ENCODE results near the gene CKAP2L.

CKAP2L gene

GRCh38 chr2:112699984-112700667, 64.3 kb downstream of the CKAP2L start:
- DNase-seq (ENCODE audit: low read depth) = no peak
- no peak overlapping the region for H3K4me3 ChIP-seq (ENCODE audit: control insufficient read depth, low read depth, low read length)
- TF ChIP-seq CTCF (IDR thresholded peaks at IDR 0.05; ENCODE audit: control insufficient read depth, insufficient read depth, low read depth, low read length, missing control alignments) = no peak

GRCh38 chr2:112698834-112699515, 65.4 kb downstream of the CKAP2L start:
- DNase-seq (ENCODE audit: low read depth) = no peak
- H3K4me3 ChIP-seq (ENCODE audit: control insufficient read depth, low read depth, low read length) = no peak overlapping the region
- no peak for TF ChIP-seq CTCF (IDR thresholded peaks at IDR 0.05; ENCODE audit: control insufficient read depth, insufficient read depth, low read depth, low read length, missing control alignments)

GRCh38 chr2:112694182-112694581, 70.2 kb downstream of the CKAP2L start:
- no peak overlapping the region for H3K4me3 ChIP-seq (ENCODE audit: control insufficient read depth, low read depth, low read length)
- no peak for DNase-seq (ENCODE audit: low read depth)
- TF ChIP-seq CTCF (IDR thresholded peaks at IDR 0.05; ENCODE audit: control insufficient read depth, insufficient read depth, low read depth, low read length, missing control alignments) = no peak

GRCh38 chr2:112693596-112693995, 70.8 kb downstream of the CKAP2L start:
- no peak for TF ChIP-seq CTCF (IDR thresholded peaks at IDR 0.05; ENCODE audit: control insufficient read depth, insufficient read depth, low read depth, low read length, missing control alignments)
- DNase-seq (ENCODE audit: low read depth) = no peak
- no peak overlapping the region for H3K4me3 ChIP-seq (ENCODE audit: control insufficient read depth, low read depth, low read length)

- H3K4me3 ChIP-seq (ENCODE audit: control insufficient read depth, low read depth, low read length) = no peak overlapping the region
- TF ChIP-seq CTCF (IDR thresholded peaks at IDR 0.05; ENCODE audit: control insufficient read depth, insufficient read depth, low read depth, low read length, missing control alignments) = no peak
- DNase-seq (ENCODE audit: low read depth) = no peak
Measured at GRCh38 chr2:112692918-112693317, 71.5 kb downstream of the CKAP2L start.

- TF ChIP-seq CTCF (IDR thresholded peaks at IDR 0.05; ENCODE audit: control insufficient read depth, insufficient read depth, low read depth, low read length, missing control alignments) = no peak
- peak; percentile 75 for DNase-seq (ENCODE audit: low read depth)
- H3K4me3 ChIP-seq (ENCODE audit: control insufficient read depth, low read depth, low read length) = no peak overlapping the region
Measured at GRCh38 chr2:112692495-112692911, 71.9 kb downstream of the CKAP2L start.

Measured in AG09309 (cell line).